Ishikawa (cell line): ENCODE measurements around the gene GINS2.

Source experiments
- CEBPB ChIP-seq: IDR thresholded peaks from 2 replicates; pipeline ENCODE4 v1.6.1; 2012
- CREB1 ChIP-seq: IDR thresholded peaks from 2 replicates; pipeline ENCODE4 v1.6.1; 2012; ENCODE audit warnings: low read depth
- EGR1 ChIP-seq: IDR thresholded peaks from 2 replicates; pipeline ENCODE4 v1.6.1; 2012
- EP300 ChIP-seq: IDR thresholded peaks from 2 replicates; pipeline ENCODE4 v1.6.1; 2012; ENCODE audit warnings: borderline replicate concordance
- FOXM1 ChIP-seq: IDR thresholded peaks from 2 replicates; pipeline ENCODE4 v1.6.1; 2012; ENCODE audit warnings: low read depth, borderline replicate concordance
- MAX ChIP-seq: IDR thresholded peaks from 2 replicates; pipeline ENCODE4 v1.6.1; 2012
- REST ChIP-seq: IDR thresholded peaks from 2 replicates; pipeline ENCODE4 v1.6.1; 2012; ENCODE audit warnings: low read depth, mild to moderate bottlenecking
- TAF1 ChIP-seq: IDR thresholded peaks from 2 replicates; pipeline ENCODE4 v1.6.1; 2012; ENCODE audit warnings: low read depth, mild to moderate bottlenecking
- TCF12 ChIP-seq: IDR thresholded peaks from 2 replicates; pipeline ENCODE4 v1.6.1; 2012; ENCODE audit warnings: low read depth
- TEAD4 ChIP-seq: IDR thresholded peaks from 2 replicates; pipeline ENCODE4 v1.6.1; 2012
- YY1 ChIP-seq: IDR thresholded peaks from 2 replicates; pipeline ENCODE4 v1.6.1; 2012; ENCODE audit warnings: low read depth
- ZBTB7A ChIP-seq: IDR thresholded peaks from 2 replicates; pipeline ENCODE4 v1.6.1; 2012; ENCODE audit warnings: low read depth

- TF ChIP-seq EP300 (no peak), REST (no peak), CEBPB (no peak), TCF12 (no peak), CREB1 (no peak), ZBTB7A (no peak), EGR1 (no peak), MAX (no peak), YY1 (no peak), FOXM1 (no peak), TAF1 (no peak), TEAD4 (no peak)
Measured at GRCh38 chr16:85678821-85679220, 9.9 kb downstream of the GINS2 start.
